NCI-H2107 treated with DMSO at 0.1 percent for 48 hours (cell line): ENCODE measurements around the gene ZNF618.

Source experiments
- DNase-seq: peaks from one replicate; lab custom pipeline; 2025; ENCODE audit not compliant: unreplicated experiment; lab: John Stamatoyannopoulos, UW

ZNF618 gene

GRCh38 chr9:113882181-113882580, 6.1 kb downstream of the ZNF618 start:
- DNase-seq: no peak

DNA sequence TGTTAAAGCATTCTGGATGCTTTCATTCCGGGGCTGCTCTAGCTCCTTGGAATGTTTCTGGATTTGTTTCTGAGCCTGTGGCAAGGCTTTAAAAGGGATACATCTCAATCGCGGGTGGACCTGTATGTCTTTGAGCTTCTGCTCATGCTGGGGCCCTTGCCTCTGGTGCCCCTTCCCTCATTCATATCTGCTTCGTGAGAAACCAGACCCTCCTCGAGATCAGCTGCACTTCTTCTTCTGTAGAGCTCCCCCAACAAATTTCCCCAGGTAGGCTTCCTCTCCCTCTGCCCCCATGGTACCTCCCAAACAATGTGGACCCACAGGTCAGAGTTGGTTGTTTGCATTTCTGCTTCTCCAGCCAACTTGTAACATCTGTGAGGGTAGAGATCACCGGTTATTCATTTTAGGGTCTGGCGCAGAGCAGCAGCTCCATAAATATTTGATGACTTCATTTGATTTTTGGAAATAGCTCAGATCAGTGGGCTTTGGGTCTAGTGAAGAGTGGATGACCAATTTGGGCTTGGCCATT, 6.6 kb downstream of the ZNF618 start:
- DNase-seq: no peak

- no peak for DNase-seq
Measured at GRCh38 chr9:113885183-113886025, 9.3 kb downstream of the ZNF618 start.

- no peak for DNase-seq
Measured at GRCh38 chr9:113886026-113886369, 9.9 kb downstream of the ZNF618 start.

- no peak for DNase-seq
Measured at GRCh38 chr9:113886466-113886865, 10.4 kb downstream of the ZNF618 start.

DNA sequence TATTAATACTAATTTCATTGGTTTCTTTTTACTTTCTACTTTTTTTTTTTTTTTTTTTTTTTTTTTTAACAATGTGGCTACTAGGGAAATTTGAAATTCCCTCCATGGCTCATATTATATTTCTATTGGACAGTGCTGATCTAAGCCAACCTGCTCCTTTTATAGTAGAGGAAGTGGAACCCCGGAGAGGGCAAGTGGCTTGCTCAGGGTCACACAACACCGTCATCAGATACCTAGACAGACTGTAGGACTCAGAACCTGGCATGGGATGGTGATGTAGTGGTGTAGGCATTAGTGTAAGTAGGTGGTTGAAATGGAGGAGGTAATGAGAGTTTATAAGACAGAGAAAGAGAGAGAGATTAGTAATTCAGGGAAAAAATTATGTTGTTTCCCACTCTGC, 10.8 kb downstream of the ZNF618 start:
- no peak for DNase-seq

GRCh38 chr9:113887436-113887835, 11.3 kb downstream of the ZNF618 start:
- DNase-seq: no peak

DNA sequence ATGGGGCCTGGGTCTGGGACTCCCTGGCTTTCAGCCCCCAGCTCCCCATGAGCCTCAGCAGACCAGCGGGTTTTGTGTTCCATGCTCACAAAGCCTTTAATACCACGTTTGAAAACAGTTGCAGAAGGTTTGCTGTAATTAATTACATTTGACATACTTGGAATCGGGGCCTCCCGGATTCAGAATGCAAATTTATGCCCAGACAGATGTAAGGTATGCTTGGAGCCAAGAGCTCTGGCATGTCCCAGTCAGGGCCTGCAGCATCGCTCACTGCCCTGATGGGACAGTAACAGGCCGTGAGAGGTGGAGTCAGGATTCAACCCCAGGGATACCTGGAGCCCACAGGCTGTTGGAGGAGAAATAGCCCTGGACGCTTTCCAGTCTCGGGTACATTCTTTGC, 12.2 kb downstream of the ZNF618 start:
- DNase-seq: no peak

DNA sequence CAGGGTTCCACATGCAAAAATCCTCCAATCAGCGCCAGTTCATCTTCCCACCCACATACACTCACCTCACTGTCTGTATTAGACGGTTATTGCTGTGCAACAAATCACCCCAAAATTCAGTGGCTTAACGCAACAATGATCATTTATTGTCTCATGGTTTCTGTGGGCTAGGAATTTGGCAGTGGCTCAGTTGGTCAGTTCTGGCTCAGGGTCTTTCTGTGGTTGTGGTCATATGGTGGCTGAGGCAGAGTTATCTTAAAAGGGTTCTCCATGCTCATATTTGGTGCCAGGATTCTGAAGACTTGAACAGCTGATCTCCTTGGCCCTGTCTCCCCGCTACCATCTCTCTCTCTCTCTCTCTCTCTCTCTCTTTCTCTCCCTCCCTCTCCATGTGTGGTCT, 12.9 kb downstream of the ZNF618 start:
- DNase-seq: no peak

GRCh38 chr9:113890704-113891103, 14.6 kb downstream of the ZNF618 start:
- no peak for DNase-seq

DNA sequence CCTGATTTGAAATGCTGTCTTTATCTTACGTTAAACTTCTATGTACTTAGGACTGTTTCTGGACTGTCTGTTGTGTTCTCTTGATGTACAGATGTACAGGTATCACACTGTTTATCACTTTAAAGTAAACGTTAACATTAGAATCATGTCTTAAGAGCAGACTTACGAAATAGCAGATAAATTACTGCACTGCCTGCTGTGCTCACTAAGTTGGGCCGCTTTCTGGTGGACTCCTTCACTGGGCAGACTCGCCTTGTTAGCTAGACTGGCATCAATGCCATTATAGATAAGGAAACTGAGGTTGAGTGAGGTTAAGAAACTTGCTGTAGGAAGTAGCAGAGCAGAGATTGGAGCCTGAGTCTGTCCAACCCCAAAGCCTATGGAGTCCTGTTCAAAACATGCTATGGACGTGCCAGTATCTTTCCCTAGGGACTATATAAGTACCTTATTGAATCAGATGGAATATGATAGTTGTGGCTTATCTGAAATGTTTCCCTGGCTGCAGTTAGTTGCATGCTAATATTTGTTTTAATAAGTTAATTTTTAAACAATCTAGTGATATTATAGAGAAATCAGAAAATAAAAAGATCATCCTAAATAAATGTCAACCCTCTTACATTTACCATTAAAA, 16.9 kb downstream of the ZNF618 start:
- no peak for DNase-seq

GRCh38 chr9:113894166-113894565, 18.1 kb downstream of the ZNF618 start:
- DNase-seq: no peak

DNA sequence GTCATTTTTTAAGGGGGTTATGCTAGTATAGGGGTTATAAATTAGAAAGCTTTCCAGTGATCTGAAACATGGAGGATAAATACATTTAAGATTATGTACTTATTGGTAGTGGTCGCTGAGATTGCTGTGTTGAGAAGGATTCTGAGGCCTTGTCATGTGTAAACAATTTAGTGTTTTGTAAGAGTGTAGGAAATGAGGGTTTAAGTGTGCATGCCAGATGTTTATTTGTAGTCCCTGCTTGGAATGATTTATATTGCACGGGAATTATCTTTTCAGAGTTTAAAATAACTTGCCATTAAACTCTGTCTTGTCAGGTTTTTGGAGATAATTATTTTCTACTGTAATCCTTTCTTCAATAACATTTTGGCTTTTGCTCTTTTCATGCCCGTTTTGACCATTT, 19.4 kb downstream of the ZNF618 start:
- DNase-seq: no peak

- no peak for DNase-seq
Measured at GRCh38 chr9:113896713-113897112, 20.6 kb downstream of the ZNF618 start.

- DNase-seq: no peak
Measured at GRCh38 chr9:113898151-113898550, 22.0 kb downstream of the ZNF618 start.

DNA sequence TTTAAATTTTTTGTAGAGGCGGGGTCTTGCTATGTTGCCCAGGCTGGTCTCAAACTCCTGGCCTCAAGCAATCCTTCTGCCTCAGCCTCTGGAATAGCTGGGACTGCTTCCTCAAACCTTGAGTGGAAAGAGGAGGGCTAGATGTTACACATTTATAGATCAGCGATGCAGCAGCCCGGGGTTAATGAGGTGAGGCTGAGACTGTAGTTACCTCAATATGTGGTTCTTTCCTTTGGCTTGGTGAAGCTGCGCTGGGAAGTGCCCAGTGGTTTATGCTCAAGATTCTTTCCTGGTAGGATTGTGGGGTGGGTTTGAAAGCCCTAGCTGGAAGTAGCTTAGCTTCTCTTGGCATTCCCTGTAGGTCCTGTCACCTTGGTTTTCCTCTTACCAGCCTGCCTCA, 22.5 kb downstream of the ZNF618 start:
- no peak for DNase-seq

DNA sequence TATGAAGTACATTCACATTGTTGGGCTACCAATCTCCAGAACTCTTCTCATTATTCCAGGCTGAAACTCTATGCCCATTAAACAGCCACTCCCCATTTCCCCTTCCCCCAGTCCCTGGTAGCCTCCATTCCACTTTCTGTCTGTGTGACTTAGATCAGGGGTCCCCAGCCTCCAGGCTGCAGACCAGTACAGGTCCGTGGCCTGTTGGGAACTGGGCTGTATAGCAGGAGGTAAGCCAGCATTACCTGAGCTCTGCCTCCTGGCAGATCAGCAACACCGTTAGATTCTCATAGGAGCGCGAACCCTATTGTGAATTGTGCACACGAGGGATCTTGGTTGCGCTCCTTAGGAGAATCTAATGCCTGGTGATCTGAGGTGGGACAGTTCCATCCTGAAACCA, 23.1 kb downstream of the ZNF618 start:
- no peak for DNase-seq

DNA sequence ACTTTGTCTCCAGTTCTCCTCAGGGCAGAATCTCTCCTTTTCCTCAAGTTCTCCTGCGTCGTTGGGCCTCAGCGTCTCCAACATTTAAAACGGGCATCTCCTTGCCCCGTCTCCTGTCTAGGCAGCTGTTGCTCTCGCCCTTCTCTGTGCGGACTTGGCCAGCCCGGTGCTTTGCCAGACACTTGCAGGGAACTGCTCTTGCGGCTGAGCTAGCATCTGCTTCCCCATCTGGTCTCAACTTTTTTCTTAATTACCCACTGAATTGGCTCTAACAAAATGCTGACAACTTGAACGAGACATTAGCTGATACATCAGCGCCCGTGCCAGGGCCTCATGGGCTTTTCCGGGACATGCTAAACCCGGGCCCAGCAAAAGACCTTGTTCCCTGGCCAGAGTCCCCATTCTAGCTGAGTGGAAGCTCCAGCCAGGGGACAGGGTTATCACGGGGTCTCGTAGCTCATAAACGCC, 25.1 kb downstream of the ZNF618 start:
- no peak for DNase-seq

GRCh38 chr9:113903514-113904077, 27.5 kb downstream of the ZNF618 start:
- no peak for DNase-seq

DNA sequence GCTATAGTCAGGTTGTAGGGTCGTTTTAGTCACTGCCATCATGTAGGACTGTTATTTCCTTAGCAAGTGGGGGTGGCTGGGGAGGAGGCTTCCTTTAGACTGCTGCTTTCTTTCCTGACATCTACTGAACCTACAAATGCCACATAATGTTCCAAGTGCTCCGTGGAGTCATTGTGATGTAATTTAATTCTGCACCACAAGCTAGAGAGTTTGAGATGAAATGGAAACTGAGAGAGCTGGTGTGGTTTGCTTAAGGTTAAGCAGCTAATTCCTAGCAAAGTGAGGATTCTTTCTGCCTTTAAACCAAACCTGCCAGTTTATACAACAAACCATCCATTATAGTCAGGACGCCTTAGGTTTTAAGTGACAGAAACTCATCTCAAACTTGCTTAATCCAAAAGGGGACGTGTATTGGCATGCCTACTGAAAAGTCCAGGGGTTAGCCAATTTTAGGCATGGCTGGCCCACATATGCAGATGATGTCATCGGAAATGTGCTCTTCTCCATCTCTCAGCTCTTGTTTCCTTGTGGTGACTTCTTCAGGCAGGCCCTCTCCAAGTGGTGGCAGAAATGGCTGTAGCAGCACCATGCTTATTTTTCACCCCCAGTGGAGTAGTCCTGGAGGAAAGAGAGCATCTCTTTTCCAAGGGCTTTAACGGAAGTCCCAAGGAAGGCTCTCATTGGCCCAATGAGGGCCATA, 30.5 kb downstream of the ZNF618 start:
- DNase-seq: no peak

DNA sequence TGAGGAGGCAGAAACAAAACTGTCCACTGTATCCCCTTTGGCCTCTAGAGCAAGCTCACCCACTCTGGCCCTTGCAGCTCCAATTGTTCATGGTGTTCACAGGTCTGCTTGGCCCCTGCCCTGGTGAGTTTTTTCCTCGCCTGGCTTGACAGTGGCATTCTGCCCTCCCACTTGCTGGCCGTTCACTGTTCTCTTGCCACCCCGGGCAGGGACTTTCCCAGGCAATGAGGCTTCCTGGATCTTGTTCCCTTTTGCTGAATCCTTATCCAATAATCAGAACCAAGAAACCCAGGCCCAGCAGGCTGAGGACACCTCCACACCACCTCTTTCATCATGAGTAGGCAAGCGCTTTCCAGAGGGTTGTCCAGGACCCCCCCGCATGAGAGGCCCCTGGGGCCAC, 31.2 kb downstream of the ZNF618 start:
- DNase-seq: no peak
